ENCODE measurements around the gene GALK2. TPM values are rescaled to one million over a fixed set of nuclear protein-coding genes. Genes with fewer than 3 reads are reported as not detected.

Gene GALK2
- total and polyA plus RNA-seq, 8 donors: 9.3 to 28.0 (median 16.6) TPM

GRCh38 chr15:49308686-49309085, 138.6 kb downstream of the GALK2 start:
- Histone ChIP-seq H3K27ac (no peak overlapping the region), H3K4me3 (no peak overlapping the region), H3K4me1 (no peaks in the 10 kb centered on the region), H3K27me3 (no peaks in the 10 kb centered on the region), H3K36me3 (peaks cover 0 to 11% (median 0%) of the 10 kb centered on the region in 3 donors), H3K9me3 (no peaks in the 10 kb centered on the region)
- FAIRE-seq: no peak
- intact Hi-C loops (cut with DNase I): no loop called here
- no peak for ATAC-seq
- WGBS, 2 donors: 94% methylated on average over 2 of the region's 2 CpGs
- TF ChIP-seq CTCF (IDR thresholded peaks at IDR 0.05): no peak
- no peak for DNase-seq

GRCh38 chr15:49309889-49310288, 139.8 kb downstream of the GALK2 start:
- Histone ChIP-seq H3K36me3 (peaks cover 0 to 2% (median 0%) of the 10 kb centered on the region in 3 donors), H3K4me3 (no peak overlapping the region), H3K27me3 (no peaks in the 10 kb centered on the region), H3K9me3 (no peaks in the 10 kb centered on the region), H3K27ac (no peak overlapping the region), H3K4me1 (no peaks in the 10 kb centered on the region)
- no peak for ATAC-seq
- FAIRE-seq: no peak
- intact Hi-C loops (cut with DNase I): no loop called here
- no peak for TF ChIP-seq CTCF (IDR thresholded peaks at IDR 0.05)
- DNase-seq: no peak

GRCh38 chr15:49313650-49314049, 143.6 kb downstream of the GALK2 start:
- no peaks in the 10 kb centered on the region for H3K36me3 ChIP-seq
- 98 to 100% methylated on average over 1 of the region's 1 CpG for WGBS, 2 donors
- no peaks in the 10 kb centered on the region for H3K27me3 ChIP-seq
- no peak overlapping the region for H3K27ac ChIP-seq
- H3K9me3 ChIP-seq: no peaks in the 10 kb centered on the region
- intact Hi-C loops (cut with DNase I): no loop called here
- H3K4me1 ChIP-seq: no peaks in the 10 kb centered on the region
- no peak for TF ChIP-seq CTCF (IDR thresholded peaks at IDR 0.05)
- no peak overlapping the region for H3K4me3 ChIP-seq
- no peak for FAIRE-seq
- DNase-seq: no peak
- no peak for ATAC-seq

- DNase-seq (no peak), ATAC-seq (no peak)
These were observed 144.7 kb downstream of the GALK2 start for GRCh38 chr15:49314716-49315115.

More at GRCh38 chr15:49314716-49315115, 144.7 kb downstream of the GALK2 start:
- peaks cover 0 to 4% (median 0%) of the 10 kb centered on the region in 3 donors for H3K36me3 ChIP-seq
- H3K4me1 ChIP-seq: no peaks in the 10 kb centered on the region
- no peak for TF ChIP-seq CTCF (IDR thresholded peaks at IDR 0.05)
- intact Hi-C loops (cut with DNase I): no loop called here
- no peaks in the 10 kb centered on the region for H3K27me3 ChIP-seq
- H3K27ac ChIP-seq: no peak overlapping the region
- H3K4me3 ChIP-seq: no peak overlapping the region
- no peaks in the 10 kb centered on the region for H3K9me3 ChIP-seq
- 90 to 93% methylated on average over 1 of the region's 1 CpG for WGBS, 2 donors
- no peak for FAIRE-seq

Measured in pancreas (tissue), 10 donors.